HepG2 (cell line): ENCODE measurements around the gene CCDC191. TPM values are rescaled to one million over a fixed set of nuclear protein-coding genes. Genes with fewer than 3 reads are reported as not detected.

Source experiments
- ATF6 ChIP-seq: sonication (generic); formaldehyde crosslinking; conservative IDR thresholded peaks from 2 replicates; pipeline ENCODE4 v1.4.0; 2020; ENCODE audit warnings: missing genetic modification reagents
- CBX5 ChIP-seq: sonication (generic); formaldehyde crosslinking; IDR thresholded peaks from 2 replicates; pipeline ENCODE4 v1.4.0; 2020; ENCODE audit warnings: missing genetic modification reagents, borderline replicate concordance
- CERS6 ChIP-seq: sonication (generic); formaldehyde crosslinking; IDR thresholded peaks from 2 replicates; pipeline ENCODE4 v1.5.0; 2020; ENCODE audit warnings: missing genetic modification reagents
- FOXK2 ChIP-seq: fragments of 450-650 bp; IDR thresholded peaks from 2 replicates; pipeline ENCODE4 v1.6.1; 2016
- HIC2 ChIP-seq: sonication (generic); formaldehyde crosslinking; IDR thresholded peaks from 2 replicates; pipeline ENCODE4 v1.9.0; 2022; ENCODE audit warnings: low read depth, missing genetic modification reagents
- KDM4B ChIP-seq: sonication (generic); formaldehyde crosslinking; IDR thresholded peaks from 2 replicates; pipeline ENCODE4 v1.4.0; 2020; ENCODE audit warnings: missing genetic modification reagents
- NFE2L1 ChIP-seq: sonication (generic); formaldehyde crosslinking; IDR thresholded peaks from 2 replicates; pipeline ENCODE4 v1.4.0; 2020; ENCODE audit warnings: missing genetic modification reagents, mild to moderate bottlenecking, borderline replicate concordance
- PCBP1 ChIP-seq: fragments of 200-400 bp; formaldehyde crosslinking; IDR thresholded peaks from 2 replicates; pipeline ENCODE4 v1.6.1; 2017; ENCODE audit warnings: mild to moderate bottlenecking, low read depth, low read length, borderline replicate concordance
- SIN3B ChIP-seq: fragments of 150-350 bp; IDR thresholded peaks from 2 replicates; pipeline ENCODE4 v1.6.1; 2014; ENCODE audit warnings: low read length
- SMYD3 ChIP-seq: sonication (generic); formaldehyde crosslinking; IDR thresholded peaks from 2 replicates; pipeline ENCODE4 v1.8.1; 2023; ENCODE audit warnings: mild to moderate bottlenecking, missing genetic modification reagents
- TAF15 ChIP-seq: fragments of 200-400 bp; formaldehyde crosslinking; IDR thresholded peaks from one replicate; pipeline ENCODE4 v1.6.1; 2018; ENCODE audit warnings: mild to moderate bottlenecking, low read depth, low read length; ENCODE audit not compliant: poor library complexity, severe bottlenecking
- ZBTB10 ChIP-seq: sonication (generic); formaldehyde crosslinking; IDR thresholded peaks from 2 replicates; pipeline ENCODE4 v1.4.0; 2020; ENCODE audit warnings: missing genetic modification reagents, borderline replicate concordance
- ZHX2 ChIP-seq, 2 experiments: sonication (generic) in 1 of 2; formaldehyde crosslinking in 1 of 2; IDR thresholded peaks; 2 replicates each; pipeline versions ENCODE4 v1.6.1 to v1.9.0; 2014 to 2022; ENCODE audit warnings: antibody characterized with exemption in 1 of 2, borderline replicate concordance in 1 of 2, inconsistent platforms in 1 of 2, low read depth in 1 of 2, missing genetic modification reagents in 1 of 2
- polyA plus RNA-seq, 8 experiments: library from polyadenylated mRNA; depleted of rRNA in 3 of 8; stranded (reverse) in 7 of 8; unstranded in 1 of 8; fragments of >200 nt; fragmentation: Illumina TruSeq in 4 of 8; extraction: Trizol in 4 of 8; gene quantifications; 2 replicates each; pipeline versions ENCODE4 v1.2.1 to v1.2.3, GENCODE V29; 2011 to 2016; ENCODE audit warnings: low read depth in 4 of 8, missing spikeins in 1 of 8, mixed read lengths in 1 of 8; ENCODE audit not compliant: insufficient read depth in 1 of 8
- total RNA-seq, 5 experiments: library from RNA; depleted of rRNA; stranded (reverse); fragments of >200 nt; fragmentation: Illumina TruSeq; extraction: Trizol; gene quantifications; 2 replicates each; pipeline ENCODE4 v1.2.3, GENCODE V29; 2016; ENCODE audit warnings: low read depth in 1 of 5

The CCDC191 gene
- total and polyA plus RNA-seq, 2 of the 13 experiments (the other 11 are each of a cell fraction or from before 2014, with no cell fraction given) = 0.91 to 1.4 TPM

- peak; percentile 93 for TF ChIP-seq ZHX2 (IDR thresholded peaks at IDR 0.05; ENCODE audit: low read depth)
- 0 out of 2 replicates have a peak, but pooled peaks have one; percentile 34 for TF ChIP-seq ZHX2 (CRISPR knock-in tag; IDR thresholded peaks at IDR 0.05; ENCODE audit: borderline replicate concordance)
- peak; percentile 81 for TF ChIP-seq SIN3B
- TF ChIP-seq NFE2L1 (CRISPR knock-in tag) = no peak
- TF ChIP-seq CBX5 (CRISPR knock-in tag) = no peak
- no peak for TF ChIP-seq KDM4B (CRISPR knock-in tag)
- TF ChIP-seq SMYD3 = no peak
- TF ChIP-seq CERS6 (CRISPR knock-in tag) = no peak
- no peak for TF ChIP-seq TAF15
- TF ChIP-seq ATF6 (CRISPR knock-in tag) = no peak
- peak; percentile 54; the same call in 1 of the 2 replicates for TF ChIP-seq FOXK2
- TF ChIP-seq HIC2 = no peak
- no peak for TF ChIP-seq ZBTB10
- 0 out of 2 replicates have a peak, but pooled peaks have one; percentile 80 for TF ChIP-seq PCBP1
Observed at GRCh38 chr3:114056130-114057010, at the start of gene CCDC191, which contains the start of gene QTRT2 (continued).
